IPS-11a (cell line): ENCODE results near the gene DENND1A.

Experiments used
- H3K4me3 ChIP-seq: one replicate; pipeline ENCODE4 v1.5.1; 2013; ENCODE audit warnings: low read depth, low read length, control low read depth

The DENND1A gene

DNA sequence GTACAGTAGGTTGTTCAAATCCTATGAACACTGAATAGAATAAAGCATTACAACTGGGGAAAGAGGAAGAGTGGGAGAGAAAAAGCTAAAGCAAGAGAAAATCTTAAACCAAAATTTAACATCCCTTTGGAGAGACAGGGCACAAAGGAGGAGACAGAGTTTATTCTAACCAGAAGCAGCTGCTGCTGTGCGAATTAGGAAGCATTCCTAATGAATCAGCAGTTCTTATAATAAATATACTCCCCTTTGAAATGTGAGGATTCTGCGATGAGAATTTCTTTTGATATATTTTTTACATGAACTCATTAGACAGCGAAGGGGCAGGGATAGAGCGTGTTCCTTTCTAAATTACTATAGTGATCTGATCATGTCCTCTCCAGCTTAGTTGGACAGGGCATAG, 233.4 kb downstream of the DENND1A start:
- H3K4me3 ChIP-seq = no peak overlapping the region

DNA sequence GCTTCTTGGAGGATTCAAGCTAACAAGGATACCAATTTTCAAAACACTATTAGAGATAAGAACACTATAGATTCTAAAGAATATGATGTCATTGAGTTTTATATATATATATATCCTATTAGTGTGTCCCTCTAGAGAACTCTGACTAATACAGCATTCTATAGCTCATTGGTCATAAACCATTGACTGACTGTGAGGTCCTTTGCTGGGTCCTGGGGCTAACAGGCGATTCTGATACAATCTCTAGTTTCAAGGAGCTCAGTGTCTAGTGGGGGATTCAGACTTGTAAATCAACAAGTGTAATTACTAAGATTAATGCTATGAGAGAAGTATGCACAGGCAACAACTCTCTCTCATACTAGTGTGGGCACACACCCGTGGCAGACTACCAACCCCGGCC, 234.5 kb downstream of the DENND1A start:
- no peak overlapping the region for H3K4me3 ChIP-seq

DNA sequence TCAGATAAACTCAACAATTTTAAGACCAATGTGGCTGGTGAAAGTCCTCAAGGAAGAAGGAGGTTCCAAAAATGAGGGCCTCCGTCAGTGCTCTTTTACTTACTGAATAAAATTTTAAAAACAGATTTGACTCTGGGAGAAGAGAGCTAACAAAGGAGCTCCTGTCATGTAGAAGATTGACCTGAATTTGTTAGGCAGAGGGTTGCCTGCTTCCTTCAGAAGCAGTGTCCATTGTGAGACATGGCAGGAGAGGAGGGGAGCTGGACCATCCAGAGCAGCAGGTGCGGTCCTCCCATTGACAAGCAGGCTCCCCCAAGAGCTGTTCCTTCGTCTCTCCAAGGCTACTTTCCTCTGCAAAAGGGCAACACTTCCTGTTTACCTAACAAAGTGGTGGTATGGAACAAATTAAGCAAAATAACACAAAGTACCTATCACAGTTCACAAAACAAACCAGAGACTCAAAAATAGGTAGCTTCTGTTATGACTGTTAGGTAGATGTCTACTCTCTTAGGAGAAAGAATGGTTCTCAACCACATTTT, 238.1 kb downstream of the DENND1A start:
- H3K4me3 ChIP-seq = no peak overlapping the region

- H3K4me3 ChIP-seq = no peak overlapping the region
Observed at GRCh38 chr9:123689701-123690428, 240.1 kb downstream of the DENND1A start.

DNA sequence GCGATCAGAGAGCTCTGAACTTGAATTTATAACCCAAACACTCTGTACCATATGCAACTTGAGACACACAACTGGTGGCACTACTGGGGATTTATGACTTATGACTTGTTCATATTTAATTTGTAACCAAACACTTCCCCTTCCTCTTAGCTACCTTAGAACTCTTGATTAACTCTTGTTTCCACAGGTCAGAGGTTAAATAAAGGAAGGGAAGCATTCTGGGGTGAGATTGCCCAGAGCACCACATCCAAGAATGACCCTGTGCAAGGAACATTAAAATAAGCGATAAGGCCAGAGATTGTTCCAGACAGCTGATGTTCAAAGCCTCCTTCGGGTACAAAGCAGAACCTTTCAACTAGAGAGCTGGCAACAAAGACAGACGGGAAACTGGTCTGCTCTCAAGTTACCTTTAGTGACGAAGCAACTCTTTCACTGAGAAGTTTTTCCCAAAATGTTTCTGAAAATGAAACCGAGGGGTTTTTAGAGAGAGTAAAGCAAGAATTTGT, 242.6 kb downstream of the DENND1A start:
- no peak overlapping the region for H3K4me3 ChIP-seq

- no peak overlapping the region for H3K4me3 ChIP-seq
Observed at GRCh38 chr9:123686829-123687192, 243.1 kb downstream of the DENND1A start.

GRCh38 chr9:123686131-123686828, 243.6 kb downstream of the DENND1A start:
- H3K4me3 ChIP-seq = no peak overlapping the region

GRCh38 chr9:123685489-123686083, 244.3 kb downstream of the DENND1A start:
- no peak overlapping the region for H3K4me3 ChIP-seq

GRCh38 chr9:123684393-123685149, 245.4 kb downstream of the DENND1A start:
- no peak overlapping the region for H3K4me3 ChIP-seq

GRCh38 chr9:123682746-123683145, 247.2 kb downstream of the DENND1A start:
- no peak overlapping the region for H3K4me3 ChIP-seq

DNA sequence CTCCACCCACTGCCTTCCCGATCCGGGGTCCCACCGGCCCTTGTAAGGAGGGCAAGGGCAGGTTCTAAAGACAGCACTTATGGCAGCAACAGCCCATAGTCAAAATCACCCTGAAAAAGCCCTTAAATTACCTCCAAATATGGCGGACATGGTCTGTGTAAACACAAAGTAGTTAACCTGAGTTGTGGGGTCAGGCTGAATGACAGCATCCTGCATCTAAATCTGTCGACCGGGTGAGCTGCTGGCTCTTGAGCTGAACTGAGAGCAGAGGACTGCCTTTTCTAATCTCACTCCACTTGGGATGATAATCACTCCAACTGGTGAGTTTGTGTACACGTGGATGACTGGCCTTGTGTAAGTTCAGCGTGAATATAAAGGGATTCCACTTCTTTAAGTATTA, 249.6 kb downstream of the DENND1A start:
- H3K4me3 ChIP-seq = no peak overlapping the region

GRCh38 chr9:123679330-123679987, 250.5 kb downstream of the DENND1A start:
- H3K4me3 ChIP-seq = no peak overlapping the region

- no peak overlapping the region for H3K4me3 ChIP-seq
Observed at GRCh38 chr9:123678878-123679329, 251.0 kb downstream of the DENND1A start.

GRCh38 chr9:123678038-123678877, 251.7 kb downstream of the DENND1A start:
- H3K4me3 ChIP-seq = no peak overlapping the region

- H3K4me3 ChIP-seq = no peak overlapping the region
Observed at GRCh38 chr9:123676869-123677268, 253.1 kb downstream of the DENND1A start.

- no peak overlapping the region for H3K4me3 ChIP-seq
Observed at GRCh38 chr9:123669346-123669745, 260.6 kb downstream of the DENND1A start.

DNA sequence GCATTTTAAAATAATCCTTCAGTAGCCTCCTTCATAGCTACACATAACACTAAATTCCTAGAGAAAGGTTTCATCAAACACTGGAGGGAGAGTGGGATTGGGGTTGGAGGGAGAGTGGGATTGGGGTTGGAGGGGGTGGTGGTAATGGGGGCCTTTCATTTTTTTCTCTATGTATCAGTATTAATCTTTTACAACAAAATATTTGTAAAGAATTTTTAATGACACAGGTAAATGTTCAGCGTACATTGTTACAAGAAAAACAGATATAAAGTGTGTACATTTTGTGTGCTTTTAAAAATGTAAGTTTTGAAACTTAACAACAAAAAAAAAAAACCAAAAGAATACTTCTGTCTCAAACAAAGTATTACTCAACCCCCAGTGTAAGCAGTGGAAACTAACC, 266.4 kb downstream of the DENND1A start:
- no peak overlapping the region for H3K4me3 ChIP-seq

- H3K4me3 ChIP-seq = no peak overlapping the region
Observed at GRCh38 chr9:123662057-123662776, 267.7 kb downstream of the DENND1A start.
